ENCODE measurements around the gene SMS.

DNA sequence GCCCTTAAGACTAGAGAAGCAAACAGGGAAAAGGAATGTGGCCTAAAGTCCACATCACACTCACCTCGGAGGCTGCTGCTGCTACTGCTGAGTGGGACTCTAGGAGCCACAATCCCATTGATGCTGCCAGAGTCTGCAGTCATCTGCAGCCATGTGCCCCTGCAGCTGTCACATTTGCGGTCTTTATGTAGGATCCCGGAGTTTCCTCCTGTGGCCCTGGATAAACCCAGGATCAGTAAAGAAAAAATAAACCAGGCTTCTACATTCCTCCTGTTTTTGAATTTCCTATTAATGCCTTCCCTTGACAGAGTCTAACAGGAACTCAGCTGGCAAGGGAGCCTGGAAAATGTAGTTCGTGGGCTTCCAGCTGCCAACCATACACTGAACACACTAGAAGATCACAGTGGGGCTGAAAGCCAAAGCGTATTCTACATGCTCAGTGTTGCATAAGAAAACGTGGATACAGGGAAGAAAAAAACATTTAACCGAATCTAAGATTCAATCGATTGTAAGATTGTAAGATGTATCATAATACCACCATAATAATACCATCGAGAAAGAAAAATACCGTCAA, 81.3 kb downstream of the SMS start:
- TF ChIP-seq, protein P1, sequence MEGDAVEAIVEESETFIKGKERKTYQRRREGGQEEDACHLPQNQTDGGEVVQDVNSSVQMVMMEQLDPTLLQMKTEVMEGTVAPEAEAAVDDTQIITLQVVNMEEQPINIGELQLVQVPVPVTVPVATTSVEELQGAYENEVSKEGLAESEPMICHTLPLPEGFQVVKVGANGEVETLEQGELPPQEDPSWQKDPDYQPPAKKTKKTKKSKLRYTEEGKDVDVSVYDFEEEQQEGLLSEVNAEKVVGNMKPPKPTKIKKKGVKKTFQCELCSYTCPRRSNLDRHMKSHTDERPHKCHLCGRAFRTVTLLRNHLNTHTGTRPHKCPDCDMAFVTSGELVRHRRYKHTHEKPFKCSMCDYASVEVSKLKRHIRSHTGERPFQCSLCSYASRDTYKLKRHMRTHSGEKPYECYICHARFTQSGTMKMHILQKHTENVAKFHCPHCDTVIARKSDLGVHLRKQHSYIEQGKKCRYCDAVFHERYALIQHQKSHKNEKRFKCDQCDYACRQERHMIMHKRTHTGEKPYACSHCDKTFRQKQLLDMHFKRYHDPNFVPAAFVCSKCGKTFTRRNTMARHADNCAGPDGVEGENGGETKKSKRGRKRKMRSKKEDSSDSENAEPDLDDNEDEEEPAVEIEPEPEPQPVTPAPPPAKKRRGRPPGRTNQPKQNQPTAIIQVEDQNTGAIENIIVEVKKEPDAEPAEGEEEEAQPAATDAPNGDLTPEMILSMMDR (IDR thresholded peaks at IDR 0.05): no peak
- TF ChIP-seq POLR2AphosphoS5 (IDR thresholded peaks at IDR 0.05): no peak
